Common myeloid progenitor, CD34-positive (primary cell): ENCODE measurements around the gene CSMD2.

ENCODE experiments used
- CTCF ChIA-PET: fragments of 350-600 bp; sonication (Branson Sonifier 250); formaldehyde crosslinking; loops from one replicate; lab custom pipeline; 2021; ENCODE audit warnings: antibody characterized with exemption; lab: Charles Lee
- POLR2A ChIA-PET: fragments of 350-600 bp; sonication (Branson Sonifier 250); formaldehyde crosslinking; loops from one replicate; lab custom pipeline; 2021; ENCODE audit warnings: antibody characterized with exemption; lab: Charles Lee
- DNase-seq, 3 donors: peaks; one replicate each; pipeline versions ENCODE4 v3.0.0 to v3.0.0-alpha.2; 2013
- H3K27ac ChIP-seq, 2 experiments: 1 replicate in 1 of 2; 2 replicates in 1 of 2; pipeline ENCODE4 v1.7.0; 2013; ENCODE audit warnings: inconsistent platforms in 2 of 2, low read length in 2 of 2, mild to moderate bottlenecking in 2 of 2, low read depth in 1 of 2, moderate library complexity in 1 of 2; ENCODE audit not compliant: severe bottlenecking in 2 of 2, insufficient read depth in 1 of 2, poor library complexity in 1 of 2
- H3K27me3 ChIP-seq, 5 experiments: replicated peaks in 2 of 5; 1 replicate in 3 of 5; 2 replicates in 2 of 5; pipeline versions ENCODE4 v1.6.1 to v1.7.0; 2013; ENCODE audit warnings: low read length in 4 of 5, mild to moderate bottlenecking in 2 of 5, moderate library complexity in 2 of 5, inconsistent platforms in 1 of 5; ENCODE audit not compliant: insufficient read depth in 5 of 5, control insufficient read depth in 4 of 5
- H3K36me3 ChIP-seq, 4 experiments: 1 replicate in 2 of 4; 2 replicates in 2 of 4; pipeline versions ENCODE4 v1.6.1 to v1.7.0; 2013; ENCODE audit warnings: low read length in 3 of 4, control low read depth in 1 of 4, mild to moderate bottlenecking in 1 of 4; ENCODE audit not compliant: control insufficient read depth in 4 of 4, insufficient read depth in 4 of 4
- H3K4me1 ChIP-seq, 4 experiments: 1 replicate in 3 of 4; 2 replicates in 1 of 4; pipeline versions ENCODE4 v1.6.1 to v1.7.1; 2013; ENCODE audit warnings: low read length in 3 of 4, mild to moderate bottlenecking in 3 of 4, control low read depth in 1 of 4, inconsistent platforms in 1 of 4, moderate library complexity in 1 of 4; ENCODE audit not compliant: control insufficient read depth in 4 of 4, insufficient read depth in 4 of 4; ENCODE audit errors: control extremely low read depth in 1 of 4
- H3K4me3 ChIP-seq, 7 experiments: 1 replicate in 4 of 7; 2 replicates in 3 of 7; pipeline versions ENCODE4 v1.5.1 to v1.7.0; 2013; ENCODE audit warnings: mild to moderate bottlenecking in 7 of 7, low read length in 6 of 7, moderate library complexity in 6 of 7, inconsistent platforms in 2 of 7, low read depth in 2 of 7, control low read depth in 1 of 7; ENCODE audit not compliant: insufficient read depth in 4 of 7, control insufficient read depth in 1 of 7; ENCODE audit errors: extremely low read depth in 1 of 7
- H3K9me3 ChIP-seq, 5 experiments: 1 replicate in 4 of 5; 2 replicates in 1 of 5; pipeline versions ENCODE4 v1.6.1 to v1.7.1; 2013; ENCODE audit warnings: low read length in 4 of 5, mild to moderate bottlenecking in 2 of 5, inconsistent platforms in 1 of 5, low read depth in 1 of 5, moderate library complexity in 1 of 5; ENCODE audit not compliant: control insufficient read depth in 4 of 5, insufficient read depth in 2 of 5; ENCODE audit errors: control extremely low read depth in 1 of 5
- WGBS: methylation state at CpG from one replicate; pipeline ENCODE4 v1.1.5; 2013; ENCODE audit not compliant: insufficient coverage; 5-methylcytosine and 5-hydroxymethylcytosine counted together

CSMD2 gene

DNA sequence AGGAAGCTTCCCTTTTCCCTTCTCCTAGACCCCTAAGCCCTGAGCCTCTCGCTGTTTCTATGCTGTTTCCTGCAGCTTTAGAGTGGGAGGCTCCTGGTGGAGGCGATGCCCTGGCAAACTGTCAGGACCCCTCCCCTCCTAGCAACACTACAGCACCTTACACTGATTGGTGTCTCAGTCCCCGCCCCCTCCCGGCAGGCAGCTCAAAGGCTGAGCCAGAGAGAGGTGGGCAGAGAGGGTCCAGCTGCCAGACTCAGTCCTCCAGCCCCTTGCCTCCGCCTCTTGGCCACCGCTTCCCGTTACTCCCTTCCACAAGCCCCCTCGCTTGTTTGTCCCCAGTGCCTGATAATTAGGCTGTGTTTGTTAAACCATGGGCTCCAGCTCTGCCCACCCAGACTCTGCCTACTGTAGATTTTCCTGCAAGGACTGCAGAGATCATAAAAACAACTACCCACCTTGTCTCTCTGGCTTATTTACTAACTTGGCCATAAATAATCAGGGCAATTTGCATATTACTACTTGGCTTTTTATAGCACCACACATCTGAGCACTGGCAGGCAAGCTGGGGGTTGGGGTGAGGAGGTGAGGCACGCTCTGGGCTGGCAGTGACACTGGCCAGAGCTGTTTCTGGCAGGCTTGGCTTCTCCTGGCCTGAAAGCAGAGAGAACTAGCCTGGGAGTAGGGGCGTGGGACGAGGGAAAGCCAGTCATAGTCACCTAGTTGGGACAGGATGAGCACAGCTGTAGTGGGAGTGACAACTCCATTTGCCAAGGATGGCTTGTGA lies 107.5 kb downstream of the CSMD2 start:
- 17% methylated on average over 9 of the region's 11 CpGs for WGBS
- CTCF ChIA-PET: no interaction called here
- no peak for DNase-seq

DNA sequence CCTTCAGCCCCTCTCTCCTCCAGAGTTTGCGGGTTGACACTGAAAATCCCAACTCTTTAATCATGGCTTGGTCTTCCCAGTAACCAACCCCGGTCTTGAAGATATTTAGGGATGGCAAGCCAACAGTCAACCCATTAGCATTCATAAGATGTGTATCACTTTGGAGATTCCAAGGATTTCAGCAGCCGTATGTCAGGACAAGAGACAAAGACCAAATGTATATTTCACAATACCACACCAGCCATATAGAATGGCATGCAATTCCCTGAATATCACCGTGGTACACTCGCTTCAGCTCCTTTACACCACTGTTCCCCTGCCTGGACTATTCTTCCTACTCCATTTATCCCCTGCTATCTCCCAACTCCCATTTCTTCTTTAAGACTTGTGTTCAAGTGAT lies 109.2 kb downstream of the CSMD2 start:
- Histone ChIP-seq H3K27me3 (peaks cover 0 to 17% (median 3%) of the 10 kb centered on the region in 5 experiments), H3K36me3 (no peaks in the 10 kb centered on the region), H3K4me3 (no peak overlapping the region), H3K9me3 (no peaks in the 10 kb centered on the region), H3K27ac (no peak overlapping the region), H3K4me1 (no peaks in the 10 kb centered on the region)
- POLR2A ChIA-PET: no interaction called here
- DNase-seq: no peak
- CTCF ChIA-PET: no interaction called here
- 92% methylated on average over 5 of the region's 5 CpGs for WGBS

More for the DNA sequence above, 107.5 kb downstream of the CSMD2 start:
- H3K4me1 ChIP-seq: no peaks in the 10 kb centered on the region
- peaks cover 0 to 2% (median 0%) of the 10 kb centered on the region in 5 experiments for H3K9me3 ChIP-seq
- no peak overlapping the region for H3K4me3 ChIP-seq
- POLR2A ChIA-PET: no interaction called here
- H3K27ac ChIP-seq: no peak overlapping the region
- no peaks in the 10 kb centered on the region for H3K36me3 ChIP-seq
- peaks cover 0 to 17% (median 3%) of the 10 kb centered on the region in 5 experiments for H3K27me3 ChIP-seq

DNA sequence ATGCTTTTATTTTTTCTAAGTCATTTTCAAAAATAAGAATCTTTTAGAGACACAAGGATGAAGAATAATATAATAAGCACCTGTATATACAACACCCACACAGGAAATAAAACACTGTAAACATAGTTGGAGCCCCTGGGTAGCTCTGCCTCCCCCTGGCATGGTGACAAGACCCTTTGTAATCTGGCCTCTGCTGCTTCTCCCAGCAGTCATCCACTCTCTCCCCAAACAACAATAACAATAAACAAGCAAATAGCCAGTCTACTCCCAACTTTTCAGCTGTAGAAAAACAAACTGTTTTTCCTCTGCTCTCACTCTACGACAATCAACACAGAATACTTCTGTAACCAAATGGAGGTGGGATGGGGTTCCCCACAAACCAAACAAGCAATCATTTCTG lies 110.1 kb downstream of the CSMD2 start:
- CTCF ChIA-PET: no interaction called here
- peaks cover 0 to 13% (median 0%) of the 10 kb centered on the region in 5 experiments for H3K27me3 ChIP-seq
- POLR2A ChIA-PET: no interaction called here
- H3K27ac ChIP-seq: no peak overlapping the region
- 67% methylated on average over 1 of the region's 1 CpG for WGBS
- no peak overlapping the region for H3K4me3 ChIP-seq
- DNase-seq: no peak
- H3K9me3 ChIP-seq: peaks cover 0 to 7% (median 0%) of the 10 kb centered on the region in 5 experiments
- H3K4me1 ChIP-seq: no peaks in the 10 kb centered on the region
- H3K36me3 ChIP-seq: no peaks in the 10 kb centered on the region

DNA sequence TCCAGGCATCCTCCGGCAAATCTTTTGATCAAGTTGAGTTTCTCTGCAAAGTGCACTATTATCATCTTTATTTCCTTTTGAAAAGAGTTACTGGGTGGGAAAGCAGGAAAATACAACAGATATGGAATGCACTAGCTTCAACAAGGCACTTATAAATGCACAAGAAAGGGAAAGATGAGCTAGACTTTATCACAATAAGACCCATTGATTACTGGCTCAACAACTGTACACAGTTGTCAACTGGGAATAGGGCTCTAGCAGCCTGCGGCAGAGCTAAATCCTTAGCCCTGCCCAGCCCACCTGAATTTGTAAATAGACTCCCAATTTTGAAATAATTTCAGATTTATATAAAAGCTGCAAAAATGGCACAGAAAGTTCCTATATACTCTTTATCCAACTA lies 111.4 kb downstream of the CSMD2 start:
- WGBS: no CpG with 5 or more reads among the region's 2 CpGs
- H3K36me3 ChIP-seq: no peaks in the 10 kb centered on the region
- H3K27ac ChIP-seq: no peak overlapping the region
- ChIA-PET CTCF (no interaction called here), POLR2A (no interaction called here)
- peaks cover 0 to 10% (median 0%) of the 10 kb centered on the region in 5 experiments for H3K27me3 ChIP-seq
- no peaks in the 10 kb centered on the region for H3K4me1 ChIP-seq
- no peak overlapping the region for H3K4me3 ChIP-seq
- no peak for DNase-seq
- H3K9me3 ChIP-seq: peaks cover 0 to 7% (median 0%) of the 10 kb centered on the region in 5 experiments

DNA sequence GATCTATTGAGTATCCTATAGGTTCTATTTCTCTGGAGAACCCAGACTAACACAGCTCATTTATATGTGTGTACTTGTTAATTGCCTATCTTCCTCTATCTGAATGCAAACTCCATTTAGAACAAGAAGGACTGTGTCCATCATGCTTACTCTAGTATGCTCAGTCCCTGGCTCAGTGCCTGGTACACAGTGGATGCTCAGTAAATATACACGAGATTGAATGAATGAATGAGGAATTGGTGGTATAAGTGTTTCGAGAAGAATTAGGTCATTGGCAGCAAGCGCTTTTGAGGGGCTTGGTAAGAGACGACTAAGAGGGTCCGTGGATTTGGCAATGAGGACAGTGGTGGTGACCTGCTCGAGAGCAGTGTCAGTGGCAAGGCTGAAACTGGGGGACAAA lies 112.5 kb downstream of the CSMD2 start:
- Histone ChIP-seq H3K4me3 (no peak overlapping the region), H3K27me3 (peaks cover 0 to 6% (median 0%) of the 10 kb centered on the region in 5 experiments), H3K36me3 (no peaks in the 10 kb centered on the region), H3K27ac (no peak overlapping the region), H3K4me1 (no peaks in the 10 kb centered on the region), H3K9me3 (peaks cover 0 to 7% (median 0%) of the 10 kb centered on the region in 5 experiments)
- ChIA-PET POLR2A (no interaction called here), CTCF (interaction anchor here (0.6 kb wide), 1 partner anchor 176 kb away, joined by 3 read pairs; no protein-coding TSS in a partner anchor)
- DNase-seq: no peak
- 96% methylated on average over 5 of the region's 6 CpGs for WGBS

DNA sequence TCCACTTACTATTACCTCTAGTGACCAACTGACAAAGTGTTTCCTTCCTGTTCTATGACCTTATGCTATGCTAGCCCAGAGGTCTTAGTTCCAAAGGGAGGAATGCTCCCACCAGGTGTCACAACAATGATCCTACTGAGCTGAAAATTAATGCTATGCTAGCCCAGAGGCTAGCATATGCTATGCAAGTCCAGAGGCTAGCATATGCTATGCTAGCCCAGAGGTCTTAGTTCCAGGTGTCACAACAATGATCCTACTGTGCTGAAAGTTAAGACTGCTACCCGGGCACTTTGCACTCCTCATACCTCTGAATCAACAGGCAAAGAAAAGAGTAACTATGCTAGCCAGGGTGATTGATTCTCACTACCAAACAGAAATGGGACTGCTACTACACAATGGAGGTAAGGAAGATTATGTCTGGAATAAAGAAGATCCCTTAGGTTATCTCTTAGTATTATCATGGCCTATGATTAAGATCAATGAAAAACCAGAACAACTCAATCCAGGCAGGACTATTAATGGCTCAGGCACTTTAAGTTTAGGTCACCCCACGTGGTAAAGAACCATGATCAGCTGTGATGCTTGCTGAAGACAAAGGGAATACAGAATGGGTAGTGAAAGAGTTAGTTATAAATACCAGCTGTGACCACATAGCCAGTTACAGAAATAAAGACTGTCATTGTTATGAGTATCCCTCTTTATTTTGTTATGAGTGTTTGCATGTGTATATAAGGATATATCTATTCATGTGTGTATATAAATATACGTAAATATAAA lies 114.1 kb downstream of the CSMD2 start:
- CTCF ChIA-PET: no interaction called here

DNA sequence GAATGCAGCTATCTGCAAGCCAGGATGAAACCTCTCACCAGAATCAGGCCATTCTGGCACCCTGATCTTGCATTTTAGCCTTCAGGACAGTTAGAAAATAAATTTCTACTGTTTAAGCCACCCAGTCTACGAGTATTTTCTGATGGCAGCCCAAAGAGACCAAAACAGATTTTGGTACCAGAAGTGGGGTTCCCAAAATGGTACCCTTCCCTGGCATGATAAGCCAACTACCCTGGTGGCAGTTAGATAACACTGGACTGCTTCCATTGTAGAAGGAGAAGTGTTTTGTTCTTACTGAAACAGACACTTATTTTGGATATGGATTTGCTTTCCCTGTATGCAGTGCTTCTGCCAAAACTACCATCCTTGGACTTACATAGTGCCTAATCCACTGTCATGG lies 115.0 kb downstream of the CSMD2 start:
- no peak overlapping the region for H3K4me3 ChIP-seq
- peaks cover 0 to 7% (median 0%) of the 10 kb centered on the region in 5 experiments for H3K9me3 ChIP-seq
- WGBS: 100% methylated on average over 1 of the region's 1 CpG
- CTCF ChIA-PET: no interaction called here
- no peak overlapping the region for H3K27ac ChIP-seq
- H3K27me3 ChIP-seq: no peaks in the 10 kb centered on the region
- no peaks in the 10 kb centered on the region for H3K36me3 ChIP-seq
- H3K4me1 ChIP-seq: no peaks in the 10 kb centered on the region
- no peak for DNase-seq
- POLR2A ChIA-PET: no interaction called here

More for the DNA sequence above, 114.1 kb downstream of the CSMD2 start:
- Histone ChIP-seq H3K4me3 (no peak overlapping the region), H3K36me3 (no peaks in the 10 kb centered on the region), H3K4me1 (no peaks in the 10 kb centered on the region), H3K27ac (no peak overlapping the region), H3K9me3 (peaks cover 0 to 7% (median 0%) of the 10 kb centered on the region in 5 experiments), H3K27me3 (peaks cover 0 to 2% (median 0%) of the 10 kb centered on the region in 5 experiments)
- POLR2A ChIA-PET: no interaction called here
- no peak for DNase-seq
- 71% methylated on average over 1 of the region's 3 CpGs for WGBS
